ENCODE measurements around the gene RAB21.
A peak's percentile ranks its signal among the peaks of the same experiment; 100 is the strongest.
"Not testable (repeated sequence)": the region's sequence is repeated elsewhere in the genome, so short reads cannot be mapped to it uniquely, and the experiment has no call there.

Gene RAB21

DNA sequence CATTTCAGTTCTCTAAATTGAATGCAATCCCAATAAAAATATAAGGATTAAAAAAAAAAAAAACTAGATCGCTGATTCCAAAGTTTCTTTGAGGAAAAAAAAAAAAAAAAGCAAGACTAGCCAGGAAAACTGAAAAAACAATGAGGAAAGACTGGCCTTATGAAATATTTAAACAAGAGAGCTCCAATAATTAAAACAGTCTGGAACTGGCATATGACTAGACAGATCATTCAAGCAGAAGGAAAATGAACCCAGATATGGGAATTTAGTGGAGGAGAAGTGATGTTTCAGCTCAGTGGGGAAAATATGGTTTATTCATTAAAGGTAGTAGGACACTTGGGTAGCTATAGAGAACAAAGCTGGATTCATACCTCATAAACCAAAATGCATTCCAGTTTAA lies 42.9 kb downstream of the RAB21 start:
- peak; percentile 67 for DNase-seq (ENCODE audit: low read depth)
- no peak overlapping the region for H3K4me3 ChIP-seq (ENCODE audit: low read length)
- TF ChIP-seq, protein P1, sequence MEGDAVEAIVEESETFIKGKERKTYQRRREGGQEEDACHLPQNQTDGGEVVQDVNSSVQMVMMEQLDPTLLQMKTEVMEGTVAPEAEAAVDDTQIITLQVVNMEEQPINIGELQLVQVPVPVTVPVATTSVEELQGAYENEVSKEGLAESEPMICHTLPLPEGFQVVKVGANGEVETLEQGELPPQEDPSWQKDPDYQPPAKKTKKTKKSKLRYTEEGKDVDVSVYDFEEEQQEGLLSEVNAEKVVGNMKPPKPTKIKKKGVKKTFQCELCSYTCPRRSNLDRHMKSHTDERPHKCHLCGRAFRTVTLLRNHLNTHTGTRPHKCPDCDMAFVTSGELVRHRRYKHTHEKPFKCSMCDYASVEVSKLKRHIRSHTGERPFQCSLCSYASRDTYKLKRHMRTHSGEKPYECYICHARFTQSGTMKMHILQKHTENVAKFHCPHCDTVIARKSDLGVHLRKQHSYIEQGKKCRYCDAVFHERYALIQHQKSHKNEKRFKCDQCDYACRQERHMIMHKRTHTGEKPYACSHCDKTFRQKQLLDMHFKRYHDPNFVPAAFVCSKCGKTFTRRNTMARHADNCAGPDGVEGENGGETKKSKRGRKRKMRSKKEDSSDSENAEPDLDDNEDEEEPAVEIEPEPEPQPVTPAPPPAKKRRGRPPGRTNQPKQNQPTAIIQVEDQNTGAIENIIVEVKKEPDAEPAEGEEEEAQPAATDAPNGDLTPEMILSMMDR (conservative IDR thresholded peaks at IDR 0.05; ENCODE audit: low read length) = no peak

DNA sequence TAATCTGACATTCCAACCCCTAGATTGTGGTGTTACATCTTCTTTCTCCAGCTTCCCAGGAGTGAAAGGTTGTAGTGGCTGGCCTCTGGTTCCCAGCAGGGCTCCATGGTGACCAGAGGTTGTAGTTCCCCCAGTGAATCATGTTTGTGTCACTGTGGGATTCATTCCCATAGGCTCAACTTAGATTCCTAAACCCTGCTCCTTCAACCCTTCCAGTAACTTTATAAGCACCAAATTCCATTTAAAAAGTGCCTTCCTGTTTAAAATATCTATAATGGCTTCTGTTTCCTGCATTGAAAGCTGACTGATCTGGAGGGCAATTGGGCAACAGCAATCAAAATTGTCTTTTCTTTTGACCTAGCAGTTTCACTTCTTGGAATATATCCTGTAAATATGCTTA lies 44.4 kb downstream of the RAB21 start:
- peak; percentile 39 for DNase-seq (ENCODE audit: low read depth)
- TF ChIP-seq, protein P1 (conservative IDR thresholded peaks at IDR 0.05; ENCODE audit: low read length) = no peak
- no peak overlapping the region for H3K4me3 ChIP-seq (ENCODE audit: low read length)

DNA sequence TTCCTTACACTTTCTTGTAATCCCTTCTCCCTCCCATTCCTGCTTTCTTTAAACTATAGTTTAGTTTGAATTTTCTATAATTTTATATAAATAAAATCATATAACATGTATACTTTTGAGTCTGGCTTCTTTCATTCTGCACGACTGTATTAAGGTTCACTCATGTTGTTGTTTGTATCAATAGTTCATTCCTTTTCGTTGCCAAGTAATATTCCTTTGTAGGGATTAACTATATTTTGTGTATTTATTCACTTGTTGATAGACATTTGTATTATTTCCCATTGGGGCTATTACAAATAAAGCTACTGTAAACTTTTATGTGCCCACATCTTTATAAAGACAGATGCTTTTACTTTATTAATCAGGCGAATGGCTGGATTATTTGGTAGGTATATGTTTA lies 45.5 kb downstream of the RAB21 start:
- DNase-seq (ENCODE audit: low read depth) = no peak
- H3K4me3 ChIP-seq (ENCODE audit: low read length) = no peak overlapping the region
- TF ChIP-seq, protein P1 (conservative IDR thresholded peaks at IDR 0.05; ENCODE audit: low read length) = no peak

DNA sequence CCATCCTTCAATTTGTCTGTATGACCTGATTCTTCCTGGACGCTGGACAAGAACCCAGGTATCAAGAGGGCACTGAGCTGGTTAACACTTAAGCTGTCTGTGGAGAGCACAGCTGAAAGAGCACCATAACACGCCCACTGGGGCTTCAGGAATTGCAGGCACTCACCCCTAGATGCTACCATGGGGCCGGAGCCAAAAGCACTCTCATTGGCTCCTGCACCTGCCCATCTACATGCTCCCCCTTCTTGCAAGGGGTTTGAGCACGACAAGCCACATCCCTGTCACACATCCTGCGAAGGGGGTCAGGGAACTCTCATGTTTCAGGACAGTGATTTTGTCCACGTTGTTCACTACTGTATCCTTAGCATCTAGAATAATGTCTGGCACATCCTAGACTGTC lies 49.8 kb downstream of the RAB21 start:
- TF ChIP-seq, protein P1 (conservative IDR thresholded peaks at IDR 0.05; ENCODE audit: low read length) = no peak
- H3K4me3 ChIP-seq (ENCODE audit: low read length) = no peak overlapping the region
- DNase-seq (ENCODE audit: low read depth) = no peak

DNA sequence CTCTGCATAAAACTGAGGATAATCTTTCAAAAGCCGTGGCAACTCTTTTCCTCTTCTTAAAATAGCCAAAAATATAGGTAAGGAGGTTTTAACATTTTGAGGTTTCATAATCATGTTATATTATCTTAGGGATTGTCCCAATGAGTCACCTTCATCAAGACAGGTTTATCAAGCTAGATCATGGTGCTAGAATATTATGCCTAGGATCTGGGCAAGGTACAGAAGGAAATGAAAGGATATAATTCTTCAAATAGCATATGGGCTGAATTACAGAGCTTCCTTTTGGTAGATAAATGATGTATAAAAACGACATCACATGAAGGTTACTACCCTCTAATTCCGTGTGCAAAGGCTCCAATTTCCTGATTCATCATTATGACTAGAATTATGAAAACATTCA lies 56.3 kb downstream of the RAB21 start:
- DNase-seq (ENCODE audit: low read depth) = no peak
- TF ChIP-seq, protein P1 (conservative IDR thresholded peaks at IDR 0.05; ENCODE audit: low read length) = no peak
- no peak overlapping the region for H3K4me3 ChIP-seq (ENCODE audit: low read length)

DNA sequence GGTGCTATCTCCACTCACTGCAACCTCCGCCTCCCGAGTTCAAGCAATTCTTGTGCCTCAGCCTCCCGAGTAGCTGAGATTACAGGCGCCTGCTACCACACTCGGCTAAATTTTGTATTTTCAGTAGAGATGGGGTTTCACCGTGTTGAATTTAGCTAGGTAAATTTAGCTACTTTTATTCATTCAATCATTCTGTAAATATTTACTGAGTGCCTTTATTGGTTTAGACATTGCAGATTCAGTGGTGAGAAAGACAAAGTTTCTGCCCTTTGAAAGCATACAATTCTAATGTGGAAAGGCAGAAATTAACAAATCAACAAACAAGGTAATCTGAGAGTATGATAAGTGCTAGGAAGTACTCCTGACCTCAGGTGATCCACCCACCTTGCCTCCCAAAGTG lies 60.6 kb downstream of the RAB21 start:
- DNase-seq (ENCODE audit: low read depth); H3K4me3 ChIP-seq (ENCODE audit: low read length): not testable (repeated sequence)

DNA sequence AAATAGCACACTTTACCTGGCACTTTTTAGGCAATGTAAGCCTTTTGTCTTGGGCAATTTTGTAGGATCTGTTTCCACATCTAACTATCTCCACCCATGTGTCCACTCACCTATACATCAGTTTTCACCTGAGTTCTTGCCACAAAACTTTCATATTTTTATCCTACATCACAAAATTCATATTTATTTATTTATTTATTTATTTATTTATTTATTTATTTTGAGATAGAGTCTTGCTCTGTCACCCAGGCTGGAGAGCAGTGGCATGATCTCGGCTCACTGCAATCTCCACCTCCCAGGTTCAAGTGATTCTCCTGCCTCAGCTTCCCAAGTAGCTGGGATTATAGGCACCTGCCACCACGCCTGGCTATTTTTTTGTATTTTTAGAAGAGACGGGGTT lies 67.4 kb downstream of the RAB21 start:
- not testable (repeated sequence) for DNase-seq (ENCODE audit: low read depth); H3K4me3 ChIP-seq (ENCODE audit: low read length)

DNA sequence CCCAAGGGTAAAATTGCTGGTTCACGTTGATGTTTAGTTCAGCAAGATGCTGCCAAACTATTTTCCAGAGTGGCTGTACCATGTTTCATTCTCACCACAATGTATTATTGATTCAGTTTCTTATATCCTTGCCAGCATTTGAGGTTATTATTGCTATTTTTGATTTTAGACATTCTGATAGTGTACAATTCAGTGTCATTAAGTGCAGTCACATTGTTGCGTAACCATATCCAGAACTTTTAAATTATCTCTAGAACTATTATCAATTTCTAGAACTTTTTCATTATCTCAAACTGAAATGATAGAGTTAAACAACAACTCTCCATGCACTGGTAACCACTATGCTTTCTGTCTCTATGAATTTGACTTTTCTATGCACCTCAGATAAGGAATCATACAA lies 74.2 kb downstream of the RAB21 start:
- TF ChIP-seq, protein P1 (conservative IDR thresholded peaks at IDR 0.05; ENCODE audit: low read length) = no peak
- no peak for DNase-seq (ENCODE audit: low read depth)
- no peak overlapping the region for H3K4me3 ChIP-seq (ENCODE audit: low read length)
